Glutamatergic neuron (in vitro differentiated cells): Measurements from ENCODE around the gene DTX4. TPM values are rescaled to one million over a fixed set of nuclear protein-coding genes. Genes with fewer than 3 reads are reported as not detected.

Source experiments
- DNase-seq: peaks from one replicate; pipeline ENCODE4 v3.0.0; 2022
- H3K27ac Mint-ChIP-seq: one replicate; pipeline ENCODE4 v1.8.0; 2020; ENCODE audit warnings: mild to moderate bottlenecking, mixed read lengths, inconsistent platforms; ENCODE audit not compliant: unreplicated experiment
- H3K27me3 Mint-ChIP-seq: one replicate; pipeline ENCODE4 v1.8.0; 2020; ENCODE audit warnings: mild to moderate bottlenecking, moderate library complexity, mixed read lengths, inconsistent platforms; ENCODE audit not compliant: unreplicated experiment
- H3K36me3 Mint-ChIP-seq: one replicate; pipeline ENCODE4 v1.8.0; 2020; ENCODE audit warnings: mild to moderate bottlenecking, mixed read lengths, inconsistent platforms; ENCODE audit not compliant: unreplicated experiment
- H3K4me1 Mint-ChIP-seq: one replicate; pipeline ENCODE4 v1.8.0; 2020; ENCODE audit warnings: mild to moderate bottlenecking, low read depth, mixed read lengths, inconsistent platforms; ENCODE audit not compliant: unreplicated experiment
- H3K4me3 Mint-ChIP-seq: one replicate; pipeline ENCODE4 v1.8.0; 2020; ENCODE audit warnings: mild to moderate bottlenecking, mixed read lengths, inconsistent platforms; ENCODE audit not compliant: unreplicated experiment
- H3K9me3 Mint-ChIP-seq: one replicate; pipeline ENCODE4 v1.8.0; 2020; ENCODE audit warnings: mild to moderate bottlenecking, moderate library complexity, mixed read lengths, inconsistent platforms; ENCODE audit not compliant: unreplicated experiment
- total RNA-seq: library from RNA; stranded (reverse); fragmentation: NEBNext Ultra II Directional; extraction: Animal tissue kit (Norgen Biotek cat#: 25700); gene quantifications from one replicate; pipeline ENCODE4 v1.2.1, GENCODE V29; 2021; ENCODE audit not compliant: unreplicated experiment
- TF ChIP-seq, protein P1 (sequence below): fragments of 200-600 bp; sonication (generic); IDR thresholded peaks from one replicate; pipeline ENCODE4 v1.5.0; 2021; ENCODE audit not compliant: partially characterized antibody, unreplicated experiment

The DTX4 gene
- total RNA-seq, 1 donor from 2014 or later = 4.1 TPM

DNA sequence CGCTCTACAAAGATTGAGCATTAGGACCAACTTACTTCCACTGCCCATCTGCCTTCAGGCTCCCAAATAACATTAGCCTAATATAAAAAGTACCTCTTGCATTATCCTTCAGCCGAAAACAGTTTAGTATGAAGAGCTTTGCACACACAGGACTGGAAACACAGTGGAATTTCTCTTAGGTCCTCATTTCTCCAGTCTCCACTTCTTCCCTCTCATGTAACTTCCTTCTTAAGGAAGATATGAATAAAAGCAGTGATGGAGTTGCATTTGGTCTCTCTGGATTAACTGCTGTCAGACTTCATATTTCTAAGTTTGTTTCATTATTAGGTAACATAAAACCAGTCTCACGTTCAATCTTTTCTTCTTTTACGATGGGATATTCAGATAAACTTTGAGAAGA, 46.4 kb downstream of the DTX4 start:
- Mint-ChIP-seq H3K9me3 (no peaks in the 10 kb centered on the region), H3K36me3 (no peaks in the 10 kb centered on the region), H3K4me1 (no peaks in the 10 kb centered on the region), H3K27ac (no peak overlapping the region), H3K27me3 (no peaks in the 10 kb centered on the region), H3K4me3 (no peak overlapping the region)
- DNase-seq = no peak
- TF ChIP-seq, protein P1, sequence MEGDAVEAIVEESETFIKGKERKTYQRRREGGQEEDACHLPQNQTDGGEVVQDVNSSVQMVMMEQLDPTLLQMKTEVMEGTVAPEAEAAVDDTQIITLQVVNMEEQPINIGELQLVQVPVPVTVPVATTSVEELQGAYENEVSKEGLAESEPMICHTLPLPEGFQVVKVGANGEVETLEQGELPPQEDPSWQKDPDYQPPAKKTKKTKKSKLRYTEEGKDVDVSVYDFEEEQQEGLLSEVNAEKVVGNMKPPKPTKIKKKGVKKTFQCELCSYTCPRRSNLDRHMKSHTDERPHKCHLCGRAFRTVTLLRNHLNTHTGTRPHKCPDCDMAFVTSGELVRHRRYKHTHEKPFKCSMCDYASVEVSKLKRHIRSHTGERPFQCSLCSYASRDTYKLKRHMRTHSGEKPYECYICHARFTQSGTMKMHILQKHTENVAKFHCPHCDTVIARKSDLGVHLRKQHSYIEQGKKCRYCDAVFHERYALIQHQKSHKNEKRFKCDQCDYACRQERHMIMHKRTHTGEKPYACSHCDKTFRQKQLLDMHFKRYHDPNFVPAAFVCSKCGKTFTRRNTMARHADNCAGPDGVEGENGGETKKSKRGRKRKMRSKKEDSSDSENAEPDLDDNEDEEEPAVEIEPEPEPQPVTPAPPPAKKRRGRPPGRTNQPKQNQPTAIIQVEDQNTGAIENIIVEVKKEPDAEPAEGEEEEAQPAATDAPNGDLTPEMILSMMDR = no peak

DNA sequence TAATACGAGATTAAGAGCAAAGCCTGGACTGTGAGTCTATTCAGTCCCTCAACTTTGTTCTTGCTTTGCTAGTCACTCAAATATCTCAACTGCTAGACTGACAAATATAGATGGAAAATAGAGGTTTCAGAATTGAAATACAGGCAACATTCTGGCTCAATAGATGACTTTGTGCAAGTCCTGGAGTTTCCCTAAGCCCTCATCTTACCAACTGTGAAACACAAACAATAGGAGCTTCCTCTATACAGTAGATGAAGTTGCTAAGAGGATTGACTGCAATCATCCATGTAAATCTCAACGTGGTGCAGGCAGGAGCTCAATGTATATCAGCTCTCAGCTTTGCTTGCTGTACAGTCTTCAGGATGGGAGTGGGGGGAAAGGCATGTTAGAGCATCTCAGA, 47.0 kb downstream of the DTX4 start:
- H3K9me3 Mint-ChIP-seq = no peaks in the 10 kb centered on the region
- no peaks in the 10 kb centered on the region for H3K4me1 Mint-ChIP-seq
- no peaks in the 10 kb centered on the region for H3K27me3 Mint-ChIP-seq
- no peak for DNase-seq
- TF ChIP-seq, protein P1 = no peak
- H3K36me3 Mint-ChIP-seq = no peaks in the 10 kb centered on the region
- no peak overlapping the region for H3K27ac Mint-ChIP-seq
- no peak overlapping the region for H3K4me3 Mint-ChIP-seq

DNA sequence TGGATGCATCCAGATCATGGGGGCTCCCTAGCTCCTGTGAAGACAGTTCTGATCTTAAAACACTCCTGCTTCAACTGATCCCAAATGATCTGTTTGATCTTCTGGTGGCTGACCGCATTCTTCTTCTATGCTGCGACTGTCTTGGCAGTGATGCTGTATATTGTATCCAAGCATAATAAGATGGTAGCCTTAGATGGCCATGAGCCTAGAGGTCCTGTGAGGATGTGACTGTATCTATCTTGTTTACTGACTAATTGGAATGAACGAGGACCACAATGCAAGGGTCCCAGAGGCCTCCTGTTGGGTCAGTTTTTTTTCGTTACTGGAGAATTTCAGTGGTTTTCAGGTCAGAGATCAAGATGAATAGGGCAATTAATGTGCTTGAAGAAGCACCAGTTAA, 47.9 kb downstream of the DTX4 start:
- DNase-seq = no peak
- H3K27me3 Mint-ChIP-seq = no peaks in the 10 kb centered on the region
- TF ChIP-seq, protein P1 = no peak
- no peaks in the 10 kb centered on the region for H3K4me1 Mint-ChIP-seq
- H3K9me3 Mint-ChIP-seq = no peaks in the 10 kb centered on the region
- H3K4me3 Mint-ChIP-seq = no peak overlapping the region
- no peaks in the 10 kb centered on the region for H3K36me3 Mint-ChIP-seq
- no peak overlapping the region for H3K27ac Mint-ChIP-seq

DNA sequence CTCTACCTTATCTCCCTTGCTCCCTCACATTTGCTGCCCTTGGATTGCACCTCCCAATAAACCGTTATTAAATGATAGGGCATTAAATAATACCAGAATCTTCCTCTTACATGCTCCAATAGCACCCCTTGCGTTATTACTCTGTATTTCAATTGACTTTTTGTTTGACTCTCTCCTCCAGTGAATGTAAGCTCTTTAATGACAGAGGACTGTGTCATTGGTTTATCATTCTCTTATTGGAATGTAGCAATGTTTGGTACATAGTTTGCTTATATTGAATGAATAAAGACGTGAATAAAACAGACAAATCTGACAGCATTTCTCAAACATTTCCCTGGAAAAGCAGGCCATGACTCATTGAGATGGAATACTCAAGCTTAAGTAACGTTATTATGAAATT, 49.5 kb downstream of the DTX4 start:
- no peak for DNase-seq
- H3K27ac Mint-ChIP-seq = no peak overlapping the region
- no peaks in the 10 kb centered on the region for H3K27me3 Mint-ChIP-seq
- H3K36me3 Mint-ChIP-seq = no peaks in the 10 kb centered on the region
- no peaks in the 10 kb centered on the region for H3K4me1 Mint-ChIP-seq
- H3K9me3 Mint-ChIP-seq = no peaks in the 10 kb centered on the region
- H3K4me3 Mint-ChIP-seq = no peak overlapping the region
- TF ChIP-seq, protein P1 = no peak

DNA sequence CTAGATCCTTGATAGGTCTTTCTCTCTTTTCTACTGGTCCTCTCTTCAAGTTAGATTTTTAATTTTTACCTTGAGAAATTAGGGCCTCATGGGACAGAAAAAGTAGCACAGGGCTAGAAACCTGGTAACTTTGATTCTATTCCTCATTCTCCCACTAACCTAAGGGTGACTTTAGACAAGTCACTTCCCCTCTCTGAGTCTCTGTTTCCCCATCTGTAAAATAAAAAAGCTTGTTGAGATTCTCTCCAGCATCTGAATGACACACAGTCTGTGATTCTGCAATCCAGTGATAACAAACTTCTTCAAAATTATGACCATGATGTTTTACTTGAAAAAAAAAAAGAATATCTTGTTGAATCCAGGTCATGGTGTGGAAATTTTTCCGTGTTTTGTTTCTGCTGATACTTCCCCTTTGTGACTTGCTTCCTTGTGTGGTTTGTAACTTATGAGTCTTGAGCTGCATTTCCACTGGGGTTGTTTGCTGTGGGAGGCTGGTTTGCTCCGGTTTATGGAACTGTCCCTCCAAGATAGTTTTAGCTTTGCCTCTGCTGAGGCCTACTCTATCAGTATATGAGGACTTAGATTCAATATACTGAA, 50.6 kb downstream of the DTX4 start:
- no peak for DNase-seq
- H3K4me3 Mint-ChIP-seq = no peak overlapping the region
- H3K9me3 Mint-ChIP-seq = no peaks in the 10 kb centered on the region
- no peaks in the 10 kb centered on the region for H3K36me3 Mint-ChIP-seq
- no peaks in the 10 kb centered on the region for H3K4me1 Mint-ChIP-seq
- H3K27ac Mint-ChIP-seq = no peak overlapping the region
- H3K27me3 Mint-ChIP-seq = no peaks in the 10 kb centered on the region
- TF ChIP-seq, protein P1 = no peak
